Activated gamma-delta T cell (primary cell): ENCODE data around the gene EPM2A.

Experiments used
- DNase-seq: peaks from one replicate; lab custom pipeline; 2025; lab: John Stamatoyannopoulos, UW

Gene EPM2A

DNA sequence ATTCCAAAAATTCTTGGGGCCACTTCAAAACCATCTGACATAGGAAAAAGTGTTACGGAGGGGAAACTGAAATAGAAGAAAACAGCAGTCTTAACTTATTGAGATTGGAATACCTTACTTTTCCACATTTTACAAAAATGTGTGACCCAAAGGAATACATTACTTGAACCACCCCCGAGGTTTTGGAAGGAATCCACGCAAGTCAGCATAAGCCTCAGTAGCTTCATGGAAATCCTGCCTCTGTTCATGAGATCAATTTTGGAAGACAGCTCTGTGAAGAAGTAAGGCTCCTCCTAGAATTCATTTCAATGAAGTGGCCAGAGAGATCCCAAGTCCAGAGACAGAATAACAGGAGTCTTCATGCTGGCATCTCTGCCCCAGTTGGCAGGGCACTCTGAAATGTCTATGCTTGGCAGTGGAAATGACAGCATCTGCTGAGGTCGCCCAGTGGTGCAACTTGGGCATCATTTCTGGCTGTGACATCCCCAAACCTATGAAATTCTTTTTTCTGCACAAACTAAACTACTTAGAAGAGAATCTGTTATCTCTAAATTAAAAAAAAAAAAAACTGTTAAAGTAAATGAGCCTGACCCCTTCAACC lies 132.5 kb downstream of the EPM2A start:
- DNase-seq: no peak

DNA sequence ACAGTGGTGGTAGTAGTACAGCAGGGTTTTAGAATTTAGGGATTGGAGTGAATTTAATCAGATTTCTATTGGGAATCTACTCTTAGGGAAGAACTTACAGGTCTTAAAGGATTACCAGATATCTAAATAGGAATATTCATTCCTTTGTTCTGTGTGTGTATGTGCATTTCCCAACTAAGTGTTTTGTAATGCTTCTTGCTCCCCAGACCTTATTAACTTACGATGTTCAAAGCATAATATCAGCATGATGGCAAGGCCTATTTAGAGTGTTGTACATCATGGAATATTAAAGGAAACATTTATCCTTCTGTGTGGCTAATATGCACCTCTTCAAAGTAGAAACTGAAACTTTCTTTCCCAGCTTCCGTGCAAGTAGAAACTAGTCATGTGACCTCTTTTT lies 133.9 kb downstream of the EPM2A start:
- no peak for DNase-seq

DNA sequence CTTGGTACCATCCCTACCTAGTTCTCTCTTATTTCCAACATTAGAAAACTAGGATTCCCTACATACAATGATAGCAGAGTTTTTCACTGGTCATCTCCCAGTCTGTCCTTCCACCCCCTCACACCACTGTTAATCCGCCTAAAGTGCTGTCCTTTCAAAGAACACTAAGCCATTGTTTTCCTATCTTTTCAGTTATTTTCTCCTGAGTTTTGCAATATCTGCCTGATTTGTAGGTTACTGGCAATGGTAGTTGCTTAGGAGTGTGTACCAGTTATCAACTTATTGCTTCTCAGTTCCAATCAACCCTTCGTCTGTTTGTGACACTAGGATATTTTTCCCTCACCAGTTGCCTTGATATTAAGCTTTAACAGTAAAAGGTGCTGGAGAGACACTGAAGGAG lies 135.0 kb downstream of the EPM2A start:
- DNase-seq: no peak

- DNase-seq: no peak
Measured at GRCh38 chr6:145588981-145589380, 146.3 kb downstream of the EPM2A start.

- DNase-seq: no peak
Measured at GRCh38 chr6:145587334-145587733, 148.0 kb downstream of the EPM2A start.

DNA sequence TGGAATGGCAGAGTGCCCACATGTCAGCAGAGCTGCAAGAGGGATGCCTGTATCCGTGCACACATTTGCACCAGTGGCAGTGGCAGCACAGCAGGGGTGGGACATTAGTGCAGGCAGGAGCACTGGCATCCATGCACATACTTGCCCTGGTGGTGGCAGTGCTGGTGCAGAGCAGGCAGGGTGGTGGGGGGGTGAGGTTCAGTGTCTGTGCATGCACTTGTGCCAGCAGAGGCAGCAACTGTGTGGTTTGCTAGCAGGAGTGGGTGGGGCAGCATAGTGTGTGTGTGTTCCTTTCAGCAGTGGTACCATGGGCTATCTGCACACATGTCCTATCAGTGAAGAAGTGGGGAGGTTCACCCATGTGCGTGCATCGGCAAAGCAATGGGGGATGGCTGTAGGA lies 151.6 kb downstream of the EPM2A start:
- no peak for DNase-seq
